Stimulated activated memory B cell treated with anti-CD40 and anti-IgM and Interleukin-4, amounts not matched to agents 10 μg/mL and 1 μg/mL and 100 μg/mL, for 72 hours (primary cell): ENCODE data around the gene ELOVL6.

Experiments
- ATAC-seq: fragments of 150-1000 bp; cut with Tn5 transposase; 2 replicates; pipeline ENCODE4 v1.10.0; 2021
- H3K27ac Mint-ChIP-seq: one replicate; pipeline ENCODE4 v1.8.0; 2022; ENCODE audit warnings: mild to moderate bottlenecking, mixed read lengths
- H3K27me3 Mint-ChIP-seq: one replicate; pipeline ENCODE4 v1.8.0; 2022; ENCODE audit warnings: mixed read lengths
- H3K36me3 Mint-ChIP-seq: one replicate; pipeline ENCODE4 v1.8.0; 2022; ENCODE audit warnings: mixed read lengths
- H3K4me1 Mint-ChIP-seq: one replicate; pipeline ENCODE4 v1.8.0; 2022; ENCODE audit warnings: mixed read lengths
- H3K4me3 Mint-ChIP-seq: one replicate; pipeline ENCODE4 v1.8.0; 2022; ENCODE audit warnings: mild to moderate bottlenecking, moderate library complexity, mixed read lengths
- H3K9me3 Mint-ChIP-seq: one replicate; pipeline ENCODE4 v1.8.0; 2022; ENCODE audit warnings: mixed read lengths

ELOVL6 gene

GRCh38 chr4:110128472-110128919 lies 69.9 kb downstream of the ELOVL6 start:
- no peaks in the 10 kb centered on the region for H3K4me1 Mint-ChIP-seq
- H3K9me3 Mint-ChIP-seq, result peaks cover 2% of the 10 kb centered on the region
- no peak overlapping the region for H3K4me3 Mint-ChIP-seq
- H3K27me3 Mint-ChIP-seq, result peaks cover 10% of the 10 kb centered on the region
- no peak overlapping the region for H3K27ac Mint-ChIP-seq
- no peak for ATAC-seq
- H3K36me3 Mint-ChIP-seq, result no peaks in the 10 kb centered on the region

GRCh38 chr4:110128029-110128428 lies 70.4 kb downstream of the ELOVL6 start:
- peaks cover 15% of the 10 kb centered on the region for H3K27me3 Mint-ChIP-seq
- H3K27ac Mint-ChIP-seq, result no peak overlapping the region
- no peaks in the 10 kb centered on the region for H3K4me1 Mint-ChIP-seq
- no peak overlapping the region for H3K4me3 Mint-ChIP-seq
- peaks cover 2% of the 10 kb centered on the region for H3K9me3 Mint-ChIP-seq
- H3K36me3 Mint-ChIP-seq, result no peaks in the 10 kb centered on the region
- no peak for ATAC-seq

GRCh38 chr4:110124711-110125110 lies 73.7 kb downstream of the ELOVL6 start:
- Mint-ChIP-seq H3K36me3 (no peaks in the 10 kb centered on the region), H3K27me3 (peaks cover 15% of the 10 kb centered on the region), H3K27ac (no peak overlapping the region), H3K4me3 (no peak overlapping the region), H3K9me3 (peaks cover 2% of the 10 kb centered on the region), H3K4me1 (no peaks in the 10 kb centered on the region)
- ATAC-seq, result no peak

GRCh38 chr4:110122201-110122600 lies 76.2 kb downstream of the ELOVL6 start:
- ATAC-seq, result no peak
- Mint-ChIP-seq H3K4me3 (no peak overlapping the region), H3K27me3 (peaks cover 15% of the 10 kb centered on the region), H3K27ac (no peak overlapping the region), H3K9me3 (peaks cover 2% of the 10 kb centered on the region), H3K4me1 (no peaks in the 10 kb centered on the region), H3K36me3 (no peaks in the 10 kb centered on the region)

GRCh38 chr4:110120506-110120905 lies 77.9 kb downstream of the ELOVL6 start:
- peaks cover 2% of the 10 kb centered on the region for H3K9me3 Mint-ChIP-seq
- no peak overlapping the region for H3K4me3 Mint-ChIP-seq
- H3K27me3 Mint-ChIP-seq, result peaks cover 15% of the 10 kb centered on the region
- no peak for ATAC-seq
- H3K27ac Mint-ChIP-seq, result no peak overlapping the region
- no peaks in the 10 kb centered on the region for H3K36me3 Mint-ChIP-seq
- no peaks in the 10 kb centered on the region for H3K4me1 Mint-ChIP-seq

- Mint-ChIP-seq H3K4me3 (no peak overlapping the region), H3K36me3 (no peaks in the 10 kb centered on the region), H3K27me3 (peaks cover 15% of the 10 kb centered on the region), H3K9me3 (peaks cover 2% of the 10 kb centered on the region), H3K27ac (no peak overlapping the region), H3K4me1 (no peaks in the 10 kb centered on the region)
- no peak for ATAC-seq
Measured at GRCh38 chr4:110119880-110120279, 78.5 kb downstream of the ELOVL6 start.

- Mint-ChIP-seq H3K4me3 (no peak overlapping the region), H3K27ac (no peak overlapping the region), H3K4me1 (no peaks in the 10 kb centered on the region), H3K36me3 (no peaks in the 10 kb centered on the region), H3K9me3 (peaks cover 2% of the 10 kb centered on the region), H3K27me3 (peaks cover 15% of the 10 kb centered on the region)
- ATAC-seq, result no peak
Measured at GRCh38 chr4:110119337-110119736, 79.1 kb downstream of the ELOVL6 start.

GRCh38 chr4:110112056-110112455 lies 86.4 kb downstream of the ELOVL6 start:
- H3K36me3 Mint-ChIP-seq, result no peaks in the 10 kb centered on the region
- no peak overlapping the region for H3K27ac Mint-ChIP-seq
- no peaks in the 10 kb centered on the region for H3K27me3 Mint-ChIP-seq
- no peak overlapping the region for H3K4me3 Mint-ChIP-seq
- ATAC-seq, result no peak
- H3K9me3 Mint-ChIP-seq, result no peaks in the 10 kb centered on the region
- peaks cover 8% of the 10 kb centered on the region for H3K4me1 Mint-ChIP-seq

- peaks cover 8% of the 10 kb centered on the region for H3K4me1 Mint-ChIP-seq
- H3K9me3 Mint-ChIP-seq, result no peaks in the 10 kb centered on the region
- no peak for ATAC-seq
- H3K36me3 Mint-ChIP-seq, result no peaks in the 10 kb centered on the region
- H3K27me3 Mint-ChIP-seq, result no peaks in the 10 kb centered on the region
- no peak overlapping the region for H3K4me3 Mint-ChIP-seq
- no peak overlapping the region for H3K27ac Mint-ChIP-seq
Measured at GRCh38 chr4:110109455-110109854, 89.0 kb downstream of the ELOVL6 start.

- H3K36me3 Mint-ChIP-seq, result no peaks in the 10 kb centered on the region
- H3K4me1 Mint-ChIP-seq, result peaks cover 8% of the 10 kb centered on the region
- no peak overlapping the region for H3K4me3 Mint-ChIP-seq
Measured at GRCh38 chr4:110108960-110109359, 89.5 kb downstream of the ELOVL6 start.

GRCh38 chr4:110108422-110108821 lies 90.0 kb downstream of the ELOVL6 start:
- H3K9me3 Mint-ChIP-seq, result no peaks in the 10 kb centered on the region
- ATAC-seq, result peak; percentile 69
- no peaks in the 10 kb centered on the region for H3K36me3 Mint-ChIP-seq
- no peak overlapping the region for H3K4me3 Mint-ChIP-seq
- H3K27me3 Mint-ChIP-seq, result no peaks in the 10 kb centered on the region
- peaks cover 8% of the 10 kb centered on the region for H3K4me1 Mint-ChIP-seq
- no peak overlapping the region for H3K27ac Mint-ChIP-seq

More at GRCh38 chr4:110108960-110109359, 89.5 kb downstream of the ELOVL6 start:
- ATAC-seq, result no peak
- Mint-ChIP-seq H3K9me3 (no peaks in the 10 kb centered on the region), H3K27ac (no peak overlapping the region), H3K27me3 (no peaks in the 10 kb centered on the region)

GRCh38 chr4:110107866-110108265 lies 90.5 kb downstream of the ELOVL6 start:
- Mint-ChIP-seq H3K9me3 (no peaks in the 10 kb centered on the region), H3K27me3 (no peaks in the 10 kb centered on the region), H3K36me3 (no peaks in the 10 kb centered on the region), H3K4me3 (no peak overlapping the region), H3K27ac (no peak overlapping the region), H3K4me1 (peaks cover 8% of the 10 kb centered on the region)
- ATAC-seq, result no peak

GRCh38 chr4:110106931-110107296 lies 91.5 kb downstream of the ELOVL6 start:
- Mint-ChIP-seq H3K27me3 (no peaks in the 10 kb centered on the region), H3K27ac (no peak overlapping the region), H3K4me1 (peaks cover 8% of the 10 kb centered on the region), H3K36me3 (no peaks in the 10 kb centered on the region), H3K4me3 (no peak overlapping the region), H3K9me3 (no peaks in the 10 kb centered on the region)
- ATAC-seq, result no peak

- H3K27ac Mint-ChIP-seq, result no peak overlapping the region
- H3K36me3 Mint-ChIP-seq, result no peaks in the 10 kb centered on the region
- no peaks in the 10 kb centered on the region for H3K27me3 Mint-ChIP-seq
- ATAC-seq, result no peak
- H3K4me1 Mint-ChIP-seq, result peaks cover 8% of the 10 kb centered on the region
- no peaks in the 10 kb centered on the region for H3K9me3 Mint-ChIP-seq
- no peak overlapping the region for H3K4me3 Mint-ChIP-seq
Measured at GRCh38 chr4:110104661-110105060, 93.8 kb downstream of the ELOVL6 start.

- H3K36me3 Mint-ChIP-seq, result no peaks in the 10 kb centered on the region
- no peak overlapping the region for H3K4me3 Mint-ChIP-seq
- no peak overlapping the region for H3K27ac Mint-ChIP-seq
- no peaks in the 10 kb centered on the region for H3K4me1 Mint-ChIP-seq
- H3K9me3 Mint-ChIP-seq, result no peaks in the 10 kb centered on the region
- no peak for ATAC-seq
- H3K27me3 Mint-ChIP-seq, result peaks cover 12% of the 10 kb centered on the region
Measured at GRCh38 chr4:110099638-110100037, 98.8 kb downstream of the ELOVL6 start.

- Mint-ChIP-seq H3K27ac (no peak overlapping the region), H3K27me3 (peaks cover 14% of the 10 kb centered on the region), H3K4me1 (no peaks in the 10 kb centered on the region), H3K4me3 (no peak overlapping the region), H3K9me3 (no peaks in the 10 kb centered on the region), H3K36me3 (no peaks in the 10 kb centered on the region)
- ATAC-seq, result no peak
Measured at GRCh38 chr4:110096405-110096804, 102.0 kb downstream of the ELOVL6 start.

GRCh38 chr4:110092646-110093045 lies 105.8 kb downstream of the ELOVL6 start:
- no peaks in the 10 kb centered on the region for H3K36me3 Mint-ChIP-seq
- peaks cover 14% of the 10 kb centered on the region for H3K27me3 Mint-ChIP-seq
- no peaks in the 10 kb centered on the region for H3K4me1 Mint-ChIP-seq
- no peak overlapping the region for H3K27ac Mint-ChIP-seq
- no peak for ATAC-seq
- H3K4me3 Mint-ChIP-seq, result no peak overlapping the region
- H3K9me3 Mint-ChIP-seq, result no peaks in the 10 kb centered on the region
